ENCODE data around the gene OSBPL6.
A peak's percentile ranks its signal among the peaks of the same experiment; 100 is the strongest.

The OSBPL6 gene

DNA sequence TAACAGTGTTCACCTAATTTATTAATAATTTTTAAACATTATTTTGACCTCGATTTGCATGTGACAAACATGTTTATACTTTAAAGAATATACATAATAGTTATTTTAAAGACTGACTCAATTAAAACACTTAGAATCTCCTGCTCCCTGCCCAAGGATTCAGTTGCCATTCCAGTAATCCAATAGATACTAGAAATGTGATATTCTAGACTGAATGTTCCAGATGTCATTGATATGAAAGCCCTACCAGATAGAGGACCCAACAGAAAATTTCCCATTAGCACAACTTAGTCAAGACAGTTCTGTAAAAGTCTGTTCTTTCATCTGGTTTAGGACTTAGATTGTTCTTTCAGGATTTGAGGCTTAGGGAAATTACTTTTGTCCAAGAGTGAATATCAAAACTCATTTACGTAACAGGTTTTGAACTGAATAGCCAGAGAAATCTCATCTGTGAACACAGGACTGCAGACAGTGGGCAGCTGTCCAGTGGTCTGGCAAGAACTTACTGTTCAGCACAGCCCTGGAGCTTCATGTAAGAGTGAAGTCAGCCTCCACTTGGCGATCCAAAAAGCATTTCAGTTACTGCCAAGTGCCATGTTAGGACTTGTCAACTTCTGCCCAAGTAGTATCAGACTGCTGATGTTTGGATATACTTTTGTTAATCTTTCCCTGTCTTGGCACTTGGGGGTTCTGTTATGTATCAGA lies 77.5 kb downstream of the OSBPL6 start:
- DNase-seq (ENCODE audit: low spot score): peak; percentile 72

DNA sequence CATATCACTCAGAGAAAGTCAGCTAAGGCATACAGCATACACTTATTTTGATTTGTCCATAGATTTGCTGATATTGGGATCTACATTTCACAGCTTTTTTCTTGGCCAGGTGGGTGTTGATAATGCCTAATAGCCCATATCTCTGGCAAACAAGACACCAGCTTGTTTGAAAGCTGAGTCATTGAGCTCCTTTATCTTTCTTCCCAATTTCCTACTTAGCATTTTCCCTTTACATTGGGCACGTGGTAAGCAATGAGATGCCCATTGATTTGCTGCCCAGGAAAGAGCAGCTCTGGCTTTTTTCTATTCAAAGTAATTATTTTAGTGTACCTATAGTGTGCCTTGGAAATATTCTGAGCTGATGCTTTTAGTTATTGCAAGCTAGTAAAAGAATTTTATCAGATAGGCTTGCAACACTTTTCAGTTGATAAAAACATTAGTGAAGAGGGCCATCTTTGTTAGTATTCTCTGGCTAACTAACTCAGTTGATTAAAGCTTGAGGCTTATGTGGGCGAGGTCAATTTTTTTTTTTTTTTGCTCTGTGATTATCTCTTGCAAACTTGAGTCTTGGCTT lies 79.6 kb downstream of the OSBPL6 start:
- DNase-seq (ENCODE audit: low spot score): no peak

DNA sequence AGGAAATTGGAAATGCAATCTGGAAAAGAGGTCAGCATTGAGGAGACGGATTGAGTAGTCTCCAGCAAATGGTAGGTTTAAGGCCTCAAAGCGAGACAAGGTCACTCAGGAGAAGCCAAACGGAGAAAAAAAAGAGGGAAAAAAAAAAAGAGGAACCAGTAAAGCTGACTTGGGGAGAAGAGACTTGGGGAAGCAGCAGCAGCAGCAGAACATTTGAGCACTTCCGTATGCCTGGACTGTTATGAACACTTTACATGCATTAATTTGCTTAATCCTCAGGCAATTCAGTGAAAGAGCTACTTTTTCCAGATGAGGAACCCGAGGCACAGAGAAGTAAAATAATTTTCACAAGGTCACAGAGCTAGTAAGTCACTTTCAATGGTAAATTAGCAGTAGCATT lies 81.3 kb downstream of the OSBPL6 start:
- DNase-seq (ENCODE audit: low spot score): no peak

DNA sequence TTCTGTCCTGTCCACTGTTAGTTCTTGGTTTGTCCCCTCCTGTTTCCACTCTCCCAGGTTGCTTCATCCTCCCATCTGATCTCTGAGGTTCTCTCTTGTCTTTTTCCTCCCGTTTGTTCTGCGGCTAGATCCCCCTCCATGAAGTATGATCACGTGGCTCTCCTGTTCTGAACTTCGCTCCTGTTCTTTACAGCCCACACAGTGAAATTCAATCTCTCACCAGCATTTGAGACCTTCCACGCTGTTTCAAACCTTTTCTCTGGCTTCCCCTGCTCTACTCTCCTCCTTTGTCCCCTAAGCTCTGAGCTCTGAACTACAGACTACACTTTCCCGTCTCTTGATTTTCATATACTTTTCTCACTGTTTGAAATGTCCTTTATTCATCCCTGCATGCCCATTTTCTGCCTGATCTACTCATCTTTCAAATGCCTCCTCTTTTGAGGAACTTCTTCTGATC lies 83.5 kb downstream of the OSBPL6 start:
- DNase-seq (ENCODE audit: low spot score): no peak

GRCh38 chr2:178279142-178279541 lies 84.8 kb downstream of the OSBPL6 start:
- DNase-seq (ENCODE audit: low spot score): peak; percentile 79

- no peak for DNase-seq (ENCODE audit: low spot score)
These were observed 85.3 kb downstream of the OSBPL6 start for GRCh38 chr2:178279636-178280035.

DNA sequence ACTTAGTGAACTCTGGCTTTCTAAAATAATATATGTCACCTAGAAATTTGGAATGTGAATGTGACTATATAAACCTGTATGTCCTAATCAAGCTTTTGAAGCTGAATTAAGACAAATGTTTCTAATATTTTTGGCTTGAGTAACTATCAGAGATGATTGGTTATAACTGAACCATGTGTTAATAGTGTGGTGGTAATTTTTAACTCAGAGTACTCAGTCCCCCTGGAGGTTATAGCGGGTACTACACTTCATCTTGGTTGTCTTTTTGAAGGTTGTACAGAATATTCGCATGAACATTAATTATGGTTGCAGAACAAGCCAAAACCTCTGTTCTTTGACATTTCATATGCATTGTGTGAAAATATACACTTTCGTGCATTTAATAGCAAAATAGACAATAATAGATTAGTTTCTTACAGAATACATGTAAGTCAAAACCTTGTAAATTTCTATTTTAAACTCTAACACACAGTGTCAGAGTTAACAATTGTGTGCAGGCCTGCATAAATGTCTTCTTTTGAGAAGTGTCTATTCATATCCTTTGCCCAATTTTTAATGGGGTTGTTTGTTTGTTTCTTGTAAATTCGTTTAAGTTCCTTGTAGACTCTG lies 86.0 kb downstream of the OSBPL6 start:
- DNase-seq (ENCODE audit: low spot score): peak; percentile 41

GRCh38 chr2:178282075-178282815 lies 87.9 kb downstream of the OSBPL6 start:
- DNase-seq (ENCODE audit: low spot score): no peak

- DNase-seq (ENCODE audit: low spot score): no peak
These were observed 89.1 kb downstream of the OSBPL6 start for GRCh38 chr2:178283341-178283918.

DNA sequence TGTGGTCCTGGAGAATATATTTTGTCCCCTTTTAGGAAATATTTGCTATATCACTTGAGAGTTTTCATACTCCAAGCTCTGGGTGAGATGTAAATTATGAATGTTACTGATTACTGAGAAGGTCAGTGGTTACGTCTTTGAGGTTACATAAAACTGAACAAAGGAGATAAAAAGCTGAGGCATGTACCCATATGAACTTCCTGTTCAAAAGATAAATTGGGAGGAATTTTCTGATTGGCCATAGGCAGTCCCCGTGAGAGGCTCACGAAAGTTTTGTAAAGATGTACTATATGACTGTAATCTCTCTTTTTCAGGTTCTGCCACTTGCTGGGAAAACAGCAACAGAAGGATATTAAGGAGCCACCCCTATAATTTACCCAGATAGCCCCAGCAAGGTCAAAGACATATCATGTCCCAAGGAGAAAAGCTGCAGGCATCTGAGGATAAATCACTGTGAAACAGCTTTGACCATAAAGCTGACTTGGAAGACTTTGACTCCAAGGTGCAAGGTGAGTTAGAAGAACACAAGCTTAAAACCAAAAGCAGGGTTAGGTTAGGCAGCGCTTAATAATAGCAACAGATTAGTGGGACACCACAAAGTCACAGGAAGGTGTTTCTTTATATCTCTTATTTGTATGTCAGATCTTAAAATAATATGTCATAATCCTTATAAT lies 90.4 kb downstream of the OSBPL6 start:
- no peak for DNase-seq (ENCODE audit: low spot score)

- no peak for DNase-seq (ENCODE audit: low spot score)
These were observed 90.9 kb downstream of the OSBPL6 start for GRCh38 chr2:178285287-178285615.

GRCh38 chr2:178286636-178287035 lies 92.3 kb downstream of the OSBPL6 start:
- DNase-seq (ENCODE audit: low spot score): no peak

- no peak for DNase-seq (ENCODE audit: low spot score)
These were observed 93.5 kb downstream of the OSBPL6 start for GRCh38 chr2:178287652-178288344.

DNA sequence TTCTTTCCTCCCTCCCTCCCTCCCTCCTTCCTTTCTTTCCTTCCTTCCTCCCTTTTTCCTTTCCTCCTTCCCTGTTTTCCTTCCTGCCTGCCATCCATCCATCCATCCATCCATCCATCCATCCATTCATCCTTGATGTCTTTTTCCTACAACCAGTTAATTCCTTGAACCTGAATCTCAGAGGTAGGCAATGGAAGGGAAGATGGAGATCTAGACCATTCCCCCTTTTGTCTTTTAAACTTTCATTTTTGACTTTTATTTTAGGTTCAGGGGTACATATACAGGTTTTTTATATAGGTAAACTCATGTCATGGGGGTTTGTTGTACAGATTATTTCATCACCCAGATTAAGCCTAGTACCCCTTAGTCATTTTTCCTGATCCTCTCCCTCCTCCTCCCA lies 97.4 kb downstream of the OSBPL6 start:
- DNase-seq (ENCODE audit: low spot score): no peak

DNA sequence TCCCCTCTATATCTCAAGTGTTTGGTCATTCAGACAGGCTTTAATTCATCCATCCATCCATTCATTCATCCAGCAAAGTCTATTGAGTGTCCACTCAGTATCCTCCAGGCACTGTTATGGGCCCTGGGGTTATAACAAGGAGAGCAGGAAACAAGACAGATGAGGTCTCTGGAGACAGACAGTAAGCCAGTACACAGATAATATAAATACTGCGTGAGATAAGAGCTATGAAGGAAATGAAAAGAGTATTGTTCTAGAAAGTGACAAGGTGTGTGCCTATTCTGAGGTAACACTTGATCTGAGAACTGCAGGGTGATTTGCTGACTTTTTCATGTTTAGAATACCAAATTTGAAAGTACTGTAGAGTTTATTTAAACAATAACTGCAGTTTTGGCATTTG lies 98.3 kb downstream of the OSBPL6 start:
- DNase-seq (ENCODE audit: low spot score): no peak

DNA sequence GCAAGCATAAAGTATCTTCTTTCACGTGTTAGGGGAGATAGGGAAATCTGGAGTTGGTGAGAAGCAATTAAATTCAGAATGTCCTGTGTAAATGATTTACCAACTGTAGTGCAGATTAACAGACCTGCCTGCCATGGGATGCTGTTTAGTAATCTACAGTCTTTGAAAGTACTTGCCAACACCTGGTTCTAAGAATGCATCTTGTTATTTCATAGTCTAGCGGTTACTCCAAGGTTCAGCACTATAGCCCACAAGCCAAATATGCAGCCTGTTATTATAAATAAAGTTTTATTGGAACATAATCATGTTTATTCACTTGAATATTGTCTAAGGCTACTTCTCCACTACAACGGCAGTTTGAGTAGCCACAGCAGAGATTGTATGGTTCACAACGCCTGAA lies 100.8 kb downstream of the OSBPL6 start:
- DNase-seq (ENCODE audit: low spot score): no peak

DNA sequence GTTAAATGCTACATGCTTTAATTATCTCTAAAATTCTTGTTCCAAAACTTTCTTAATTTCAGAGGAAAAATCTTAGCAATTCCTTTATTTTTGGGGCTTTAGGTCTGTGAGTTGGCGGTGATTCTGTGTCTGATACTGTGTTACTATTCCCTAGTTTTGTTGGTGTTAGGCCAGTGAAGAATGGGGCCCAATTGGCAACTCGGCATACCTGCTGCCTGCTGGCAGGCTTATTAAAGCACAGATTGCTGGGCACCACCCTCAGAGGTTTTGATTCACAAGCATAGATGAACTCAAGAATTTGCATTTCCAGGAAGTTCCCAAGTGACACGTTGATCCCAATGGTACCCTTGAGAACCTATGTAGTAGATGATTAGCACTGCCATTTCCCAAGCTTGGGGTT lies 101.6 kb downstream of the OSBPL6 start:
- no peak for DNase-seq (ENCODE audit: low spot score)

DNA sequence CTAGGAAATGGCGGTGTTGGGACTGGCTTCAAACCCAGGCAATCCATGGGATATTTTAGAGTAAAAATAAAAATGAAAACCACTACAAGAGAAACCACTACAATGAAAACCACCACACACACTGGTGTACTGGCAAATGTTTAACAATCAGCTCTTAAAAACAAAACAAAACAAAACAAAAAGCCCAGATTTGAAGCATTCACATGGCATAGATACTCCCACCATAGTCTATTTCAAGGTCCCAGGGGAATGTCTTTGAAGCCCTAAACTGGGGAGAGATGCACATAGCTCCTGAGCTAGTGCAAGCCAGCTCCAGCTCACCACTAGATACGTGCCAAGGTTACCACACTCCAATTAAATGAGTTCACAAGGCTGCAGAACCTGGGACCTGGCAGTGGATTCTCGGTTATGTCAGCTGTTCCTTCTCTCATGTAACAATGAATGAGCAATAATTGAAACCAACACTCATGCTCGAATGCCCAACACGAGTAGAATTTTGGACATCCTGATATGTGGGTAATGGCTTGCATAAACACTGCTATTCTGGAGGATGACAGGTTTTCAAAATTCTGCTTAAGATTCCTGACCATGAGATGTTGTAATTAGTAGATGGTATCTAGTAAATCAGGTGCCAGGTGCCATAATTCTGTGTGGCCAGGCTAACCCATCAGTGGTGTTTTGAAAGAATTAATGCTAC lies 102.2 kb downstream of the OSBPL6 start:
- DNase-seq (ENCODE audit: low spot score): no peak

DNA sequence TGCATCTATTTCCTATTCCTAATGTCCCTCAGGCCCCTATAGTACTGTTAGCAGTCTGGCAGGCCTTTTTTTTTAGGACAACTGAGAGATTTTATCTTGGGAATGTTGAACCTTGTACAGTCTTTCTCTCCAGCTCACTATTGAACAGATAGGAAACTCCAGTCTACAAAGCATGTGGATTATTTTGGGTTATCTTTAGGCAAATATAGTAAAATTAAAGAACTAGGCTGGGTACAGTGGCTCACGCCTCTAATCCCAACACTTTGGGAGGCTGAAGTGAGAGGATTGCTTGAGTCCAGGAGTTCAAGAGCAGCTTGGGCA lies 102.7 kb downstream of the OSBPL6 start:
- DNase-seq (ENCODE audit: low spot score): no peak

DNA sequence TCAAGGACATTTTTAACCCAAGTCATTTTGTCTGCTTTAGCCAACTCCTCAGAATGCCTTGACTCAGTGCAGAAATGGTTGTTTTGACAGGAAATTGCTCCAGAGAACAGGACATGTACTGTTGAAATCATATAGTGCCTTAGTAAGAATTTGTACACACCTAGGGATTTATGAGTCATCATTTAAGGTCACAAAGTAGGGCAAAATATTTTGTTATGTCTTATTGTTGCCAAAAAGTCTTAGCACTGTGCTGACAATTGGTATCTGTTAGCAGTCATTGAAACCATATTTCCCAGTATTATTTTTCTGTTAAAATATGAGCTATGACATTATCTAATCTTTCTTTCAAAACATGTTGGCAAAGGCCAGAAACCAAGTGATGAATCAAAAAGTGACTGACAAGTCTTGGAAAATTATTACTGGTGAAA lies 104.5 kb downstream of the OSBPL6 start:
- peak; percentile 22 for DNase-seq (ENCODE audit: low spot score)

- DNase-seq (ENCODE audit: low spot score): no peak
These were observed 107.4 kb downstream of the OSBPL6 start for GRCh38 chr2:178301649-178302238.
